A673 (cell line): ENCODE data around the gene BSN.

Experiments
- EZH2 ChIP-seq: fragments of 200-600 bp; sonication (generic); IDR thresholded peaks from 2 replicates; pipeline ENCODE4 v1.6.1; 2017; ENCODE audit warnings: borderline replicate concordance, low read depth, mild to moderate bottlenecking, mixed read lengths, antibody characterized with exemption, low read length; ENCODE audit not compliant: poor library complexity, severe bottlenecking
- TF ChIP-seq, protein P1 (sequence below): fragments of 300-800, 200-600 bp; sonication (generic); conservative IDR thresholded peaks from 2 replicates; pipeline ENCODE4 v1.5.1; 2017; ENCODE audit warnings: low read depth, mild to moderate bottlenecking, antibody characterized with exemption, low read length, moderate library complexity, mixed read lengths

DNA sequence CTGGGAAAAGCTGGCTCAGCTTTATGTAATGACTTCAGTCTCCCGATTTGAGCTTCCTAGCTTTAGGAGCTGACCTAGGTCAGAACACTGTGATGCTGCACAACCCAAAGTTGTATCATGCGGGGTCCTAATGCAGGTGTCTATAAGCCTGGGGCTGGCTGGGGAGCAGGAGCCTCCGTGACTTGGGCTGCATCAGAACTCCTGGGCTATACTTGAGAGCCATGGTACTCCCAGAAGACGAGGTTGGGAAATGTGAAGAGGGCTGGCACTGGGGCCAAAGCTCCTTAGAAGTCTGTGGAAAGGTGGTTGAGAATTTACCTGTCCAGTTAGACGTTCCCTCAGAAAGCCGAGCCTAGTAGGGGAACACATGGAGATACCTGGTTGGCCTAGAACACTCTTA, 57.0 kb downstream of the BSN start:
- TF ChIP-seq, protein P1, sequence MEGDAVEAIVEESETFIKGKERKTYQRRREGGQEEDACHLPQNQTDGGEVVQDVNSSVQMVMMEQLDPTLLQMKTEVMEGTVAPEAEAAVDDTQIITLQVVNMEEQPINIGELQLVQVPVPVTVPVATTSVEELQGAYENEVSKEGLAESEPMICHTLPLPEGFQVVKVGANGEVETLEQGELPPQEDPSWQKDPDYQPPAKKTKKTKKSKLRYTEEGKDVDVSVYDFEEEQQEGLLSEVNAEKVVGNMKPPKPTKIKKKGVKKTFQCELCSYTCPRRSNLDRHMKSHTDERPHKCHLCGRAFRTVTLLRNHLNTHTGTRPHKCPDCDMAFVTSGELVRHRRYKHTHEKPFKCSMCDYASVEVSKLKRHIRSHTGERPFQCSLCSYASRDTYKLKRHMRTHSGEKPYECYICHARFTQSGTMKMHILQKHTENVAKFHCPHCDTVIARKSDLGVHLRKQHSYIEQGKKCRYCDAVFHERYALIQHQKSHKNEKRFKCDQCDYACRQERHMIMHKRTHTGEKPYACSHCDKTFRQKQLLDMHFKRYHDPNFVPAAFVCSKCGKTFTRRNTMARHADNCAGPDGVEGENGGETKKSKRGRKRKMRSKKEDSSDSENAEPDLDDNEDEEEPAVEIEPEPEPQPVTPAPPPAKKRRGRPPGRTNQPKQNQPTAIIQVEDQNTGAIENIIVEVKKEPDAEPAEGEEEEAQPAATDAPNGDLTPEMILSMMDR: no peak
- TF ChIP-seq EZH2: no peak
